Stomach smooth muscle (tissue), 2 donors: ENCODE measurements around the gene OR6K3.
"Not testable (repeated sequence)": the region's sequence is repeated elsewhere in the genome, so short reads cannot be mapped to it uniquely, and the experiment has no call there.

Source experiments
- H3K27ac ChIP-seq: one replicate; pipeline ENCODE4 v1.7.0; 2013; ENCODE audit warnings: mild to moderate bottlenecking, low read length, inconsistent platforms
- H3K27me3 ChIP-seq, 2 donors: one replicate each; pipeline ENCODE4 v1.7.0; 2013; ENCODE audit warnings: low read length in 2 of 2; ENCODE audit not compliant: insufficient read depth in 2 of 2, control insufficient read depth in 1 of 2
- H3K36me3 ChIP-seq, 2 donors: one replicate each; pipeline ENCODE4 v1.7.0; 2013; ENCODE audit warnings: low read length in 2 of 2; ENCODE audit not compliant: control insufficient read depth in 2 of 2, insufficient read depth in 2 of 2
- H3K4me1 ChIP-seq: one replicate; pipeline ENCODE4 v1.7.0; 2013; ENCODE audit warnings: low read length; ENCODE audit not compliant: control insufficient read depth, insufficient read depth
- H3K4me3 ChIP-seq, 2 donors: one replicate each; pipeline ENCODE4 v1.7.0; 2013; ENCODE audit warnings: low read length in 2 of 2
- H3K9ac ChIP-seq, 2 donors: one replicate each; pipeline ENCODE4 v1.7.0; 2013; ENCODE audit warnings: low read length in 2 of 2, mild to moderate bottlenecking in 1 of 2
- H3K9me3 ChIP-seq, 2 donors: one replicate each; pipeline ENCODE4 v1.7.0; 2013; ENCODE audit warnings: low read length in 2 of 2; ENCODE audit not compliant: control insufficient read depth in 2 of 2
- donor health status: healthy.
- donor health status: Pancreatic carcinoma.

The OR6K3 gene

DNA sequence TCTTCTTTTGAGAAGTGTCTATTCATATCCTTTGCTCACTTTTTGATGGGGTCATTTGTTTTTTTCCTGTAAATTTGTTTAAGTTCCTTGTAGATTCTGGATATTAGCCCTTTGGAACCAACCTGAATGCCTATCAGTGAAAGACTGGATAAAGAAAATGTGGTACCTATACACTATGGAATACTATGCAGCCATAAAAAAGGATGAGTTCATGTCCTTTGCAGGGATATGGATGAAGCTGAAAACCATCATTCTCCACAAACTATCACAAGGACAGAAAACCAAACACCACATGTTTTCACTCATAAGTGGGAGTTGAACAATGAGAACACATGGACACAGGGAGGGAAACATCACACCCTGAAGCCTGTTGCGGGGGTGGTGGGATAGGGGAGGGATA lies 32.2 kb downstream of the OR6K3 start:
- not testable (repeated sequence) for H3K4me1 ChIP-seq, H3K9me3 ChIP-seq, H3K27me3 ChIP-seq, H3K9ac ChIP-seq, H3K27ac ChIP-seq, H3K4me3 ChIP-seq, H3K36me3 ChIP-seq

DNA sequence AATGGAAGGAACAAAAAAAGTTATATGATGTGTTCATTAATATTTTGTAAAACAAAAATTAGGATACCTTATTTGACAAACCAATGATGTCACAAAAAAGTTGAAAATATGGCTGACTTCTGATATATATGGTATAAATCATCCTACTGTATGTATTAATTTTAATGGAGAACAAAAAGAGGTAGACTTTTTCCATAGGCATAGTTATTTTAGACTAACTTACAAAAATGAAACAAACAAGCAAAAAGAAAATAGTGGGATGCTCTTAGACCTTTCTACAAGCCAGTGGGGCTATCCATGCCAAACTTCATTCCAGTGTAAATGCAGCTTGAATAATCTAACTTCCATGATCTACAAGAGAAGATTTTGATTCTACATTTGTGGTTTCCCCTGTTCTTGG lies 33.5 kb downstream of the OR6K3 start:
- Histone ChIP-seq H3K36me3 (no peaks in the 10 kb centered on the region), H3K27me3 (no peaks in the 10 kb centered on the region), H3K4me1 (no peaks in the 10 kb centered on the region), H3K9ac (no peak overlapping the region), H3K9me3 (no peaks in the 10 kb centered on the region), H3K4me3 (no peak overlapping the region), H3K27ac (no peak overlapping the region)

DNA sequence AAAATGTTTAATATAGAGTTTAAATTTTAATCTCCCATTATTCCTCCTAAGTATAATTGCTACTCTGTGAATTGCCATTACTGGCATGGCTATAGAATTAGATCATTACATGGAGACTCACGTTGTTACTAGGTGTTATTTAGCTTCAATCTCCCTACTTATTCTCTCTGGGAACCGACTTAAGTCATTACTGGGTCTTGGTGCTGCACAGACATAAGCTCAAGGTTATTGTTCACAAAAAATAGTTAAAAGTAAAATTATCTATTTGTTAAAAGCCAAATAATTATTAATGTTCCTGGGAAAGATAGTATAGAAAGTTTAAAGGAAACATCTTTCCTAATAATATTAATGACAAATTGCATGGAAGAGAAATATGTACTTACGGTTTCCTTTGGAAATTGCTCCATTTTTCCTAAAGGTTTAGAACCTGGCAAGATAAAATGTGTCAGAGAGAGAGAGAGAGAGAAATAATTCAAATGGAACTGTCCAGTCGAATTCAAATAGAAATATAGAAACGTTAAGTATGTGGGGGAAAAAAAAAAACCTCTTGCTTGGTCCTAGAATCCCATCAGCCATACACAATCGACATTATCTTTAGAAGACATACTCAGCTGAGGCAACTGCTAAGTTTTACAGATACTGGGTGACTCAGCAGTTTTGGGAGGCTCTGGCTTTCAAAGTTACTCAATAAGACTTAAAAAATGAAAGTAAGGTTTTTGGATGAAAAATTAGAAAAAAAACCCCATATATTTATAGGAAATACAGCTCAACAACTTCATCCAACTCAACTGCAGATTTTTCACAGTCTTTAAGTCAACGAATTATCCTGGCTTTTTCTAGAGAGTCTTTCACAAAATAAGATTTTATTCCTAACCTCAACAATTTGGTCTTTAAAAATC lies 34.2 kb downstream of the OR6K3 start, which contains the start of gene SPTA1:
Gene SPTA1, minus strand, starts transcription at position 605 of the 899 bp plus-strand sequence. Its CDS starts 198 bp downstream, at position 407.
- no peak within 1 kb of the TSS for H3K4me3 ChIP-seq
- no peaks in the 10 kb centered on the region for H3K9me3 ChIP-seq
- no peaks in the 10 kb centered on the region for H3K4me1 ChIP-seq
- H3K36me3 ChIP-seq = no peaks in the 10 kb centered on the region
- H3K27ac ChIP-seq = no peak within 1 kb of the TSS
- H3K27me3 ChIP-seq = peaks cover 0 to 1% of the 10 kb centered on the region in 2 donors
- no peak within 1 kb of the TSS for H3K9ac ChIP-seq

DNA sequence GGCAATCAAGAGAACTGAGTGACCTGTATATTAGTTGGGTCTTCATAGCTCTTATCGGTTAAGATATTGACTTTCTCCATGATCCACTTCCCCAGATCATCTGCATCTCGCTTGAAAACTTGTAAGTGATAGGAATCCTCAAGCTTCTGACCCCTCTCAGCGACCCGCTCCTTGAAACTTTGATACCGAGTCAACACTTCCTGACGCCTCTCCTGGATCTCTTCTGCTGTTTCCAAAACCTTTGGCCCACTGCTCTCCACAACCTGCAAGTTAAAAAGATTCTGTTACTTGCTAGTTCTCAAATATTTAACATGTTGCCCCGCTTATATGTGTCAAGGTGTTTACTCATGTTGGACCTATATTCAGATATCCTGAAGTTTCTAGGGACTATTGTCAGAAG lies 35.4 kb downstream of the OR6K3 start:
- H3K27me3 ChIP-seq = peaks cover 0 to 2% of the 10 kb centered on the region in 2 donors
- no peaks in the 10 kb centered on the region for H3K9me3 ChIP-seq

DNA sequence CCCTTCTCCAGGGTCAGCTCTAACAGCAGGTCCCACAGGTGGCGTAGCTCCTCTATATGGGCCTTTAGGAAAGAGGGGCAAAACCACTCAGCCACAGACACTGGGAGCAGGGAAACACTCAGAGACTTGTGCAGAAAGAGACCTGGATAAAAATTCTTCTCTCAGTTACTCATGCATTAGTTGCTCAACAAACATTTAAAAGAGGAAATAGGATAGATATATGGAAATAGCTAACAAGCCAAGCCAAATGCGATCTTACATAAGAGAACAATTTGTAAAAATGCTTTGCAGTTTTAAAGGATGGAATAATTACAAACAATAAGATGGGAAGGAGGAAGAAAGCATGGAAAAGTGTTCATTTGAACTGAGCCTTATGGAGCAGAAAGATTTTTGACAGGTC lies 38.9 kb downstream of the OR6K3 start:
- Histone ChIP-seq H3K27ac (no peak overlapping the region), H3K9me3 (no peaks in the 10 kb centered on the region), H3K4me3 (no peak overlapping the region), H3K9ac (no peak overlapping the region), H3K27me3 (peaks cover 0 to 2% of the 10 kb centered on the region in 2 donors), H3K4me1 (no peaks in the 10 kb centered on the region), H3K36me3 (no peaks in the 10 kb centered on the region)

More for the DNA sequence above, 35.4 kb downstream of the OR6K3 start:
- H3K27ac ChIP-seq = no peak overlapping the region
- H3K4me3 ChIP-seq = no peak overlapping the region
- no peak overlapping the region for H3K9ac ChIP-seq
- no peaks in the 10 kb centered on the region for H3K36me3 ChIP-seq
- no peaks in the 10 kb centered on the region for H3K4me1 ChIP-seq

DNA sequence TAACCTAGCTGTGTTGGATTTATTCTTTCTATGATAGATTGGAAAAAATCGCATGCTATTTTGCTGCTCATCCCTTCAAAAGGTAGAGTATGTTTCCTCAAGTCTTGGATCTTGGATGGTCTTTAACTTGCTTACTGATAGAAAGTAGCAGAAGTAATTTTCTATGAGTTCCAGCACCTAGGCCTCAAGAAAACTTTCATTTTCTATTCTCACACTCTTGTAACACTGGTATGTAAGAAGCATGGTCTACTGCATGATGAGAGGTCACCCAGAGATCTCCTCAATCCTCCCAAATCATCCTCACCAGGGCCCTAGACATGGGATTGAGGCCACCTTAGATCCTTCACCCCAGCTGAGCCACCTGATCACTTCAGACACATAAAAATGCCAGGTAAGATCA lies 41.2 kb downstream of the OR6K3 start:
- no peaks in the 10 kb centered on the region for H3K36me3 ChIP-seq
- H3K27me3 ChIP-seq = peaks cover 0 to 2% of the 10 kb centered on the region in 2 donors
- no peak overlapping the region for H3K4me3 ChIP-seq
- no peaks in the 10 kb centered on the region for H3K4me1 ChIP-seq
- no peak overlapping the region for H3K9ac ChIP-seq
- no peak overlapping the region for H3K27ac ChIP-seq
- H3K9me3 ChIP-seq = no peaks in the 10 kb centered on the region

DNA sequence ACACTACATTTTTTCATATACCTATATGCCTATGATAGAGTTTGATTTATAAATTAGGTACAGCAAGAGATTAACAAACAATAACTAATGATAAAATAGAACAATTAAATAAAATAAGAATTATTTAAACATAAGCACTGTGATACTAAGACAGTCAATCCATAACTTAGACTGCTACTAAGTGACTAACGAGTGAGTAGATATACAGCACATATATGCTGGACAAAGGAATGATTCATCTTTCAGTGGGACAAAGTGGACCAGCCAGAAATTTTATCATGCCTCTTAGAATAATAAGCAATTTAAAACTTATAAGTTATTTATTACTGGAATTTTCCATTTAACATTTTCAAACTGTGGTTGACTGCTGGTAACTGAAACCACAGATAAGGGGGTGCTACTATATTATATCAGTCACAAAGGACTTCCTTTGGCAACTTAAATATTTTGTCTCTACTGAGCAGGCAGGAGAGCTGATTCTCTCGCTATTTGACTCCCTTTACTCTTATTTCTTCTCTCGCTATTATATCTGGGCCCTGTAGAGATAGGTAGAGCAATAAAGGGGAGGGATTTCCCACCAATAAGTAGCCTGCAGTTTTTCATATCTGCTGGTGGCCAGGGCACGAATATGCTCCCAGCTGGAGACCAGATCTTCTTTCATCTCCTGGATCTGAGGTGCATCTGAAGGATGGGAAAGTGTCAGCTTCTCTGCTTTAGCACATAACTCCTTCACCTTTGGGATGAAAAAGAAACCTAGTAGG lies 44.8 kb downstream of the OR6K3 start:
- H3K4me1 ChIP-seq = no peaks in the 10 kb centered on the region
- no peak overlapping the region for H3K9ac ChIP-seq
- no peaks in the 10 kb centered on the region for H3K9me3 ChIP-seq
- H3K27me3 ChIP-seq = no peaks in the 10 kb centered on the region
- no peaks in the 10 kb centered on the region for H3K36me3 ChIP-seq
- H3K4me3 ChIP-seq = no peak overlapping the region
- H3K27ac ChIP-seq = no peak overlapping the region

DNA sequence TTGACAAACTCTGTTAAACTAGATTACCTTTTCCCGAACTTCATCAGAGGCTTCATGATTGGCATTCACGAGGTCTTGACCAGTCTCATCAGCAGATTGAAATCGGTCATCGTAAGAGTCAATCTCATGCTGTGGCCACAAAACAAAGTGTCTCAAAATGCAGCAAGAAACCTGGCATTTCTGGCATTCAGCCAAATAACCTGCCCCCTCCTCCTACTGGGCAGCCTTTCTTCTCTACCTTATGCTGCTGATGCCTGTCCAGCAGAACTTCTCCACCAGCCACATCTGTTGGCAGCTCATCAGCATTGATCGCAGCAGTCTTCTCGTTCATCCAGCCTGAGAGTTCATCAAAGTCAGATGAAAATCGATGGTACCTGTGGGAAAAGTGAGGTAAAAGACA lies 46.2 kb downstream of the OR6K3 start:
- Histone ChIP-seq H3K9me3 (no peaks in the 10 kb centered on the region), H3K27ac (no peak overlapping the region), H3K27me3 (no peaks in the 10 kb centered on the region), H3K4me3 (no peak overlapping the region), H3K36me3 (no peaks in the 10 kb centered on the region), H3K9ac (no peak overlapping the region), H3K4me1 (no peaks in the 10 kb centered on the region)
